ENCODE data around the gene FBXO31.

DNA sequence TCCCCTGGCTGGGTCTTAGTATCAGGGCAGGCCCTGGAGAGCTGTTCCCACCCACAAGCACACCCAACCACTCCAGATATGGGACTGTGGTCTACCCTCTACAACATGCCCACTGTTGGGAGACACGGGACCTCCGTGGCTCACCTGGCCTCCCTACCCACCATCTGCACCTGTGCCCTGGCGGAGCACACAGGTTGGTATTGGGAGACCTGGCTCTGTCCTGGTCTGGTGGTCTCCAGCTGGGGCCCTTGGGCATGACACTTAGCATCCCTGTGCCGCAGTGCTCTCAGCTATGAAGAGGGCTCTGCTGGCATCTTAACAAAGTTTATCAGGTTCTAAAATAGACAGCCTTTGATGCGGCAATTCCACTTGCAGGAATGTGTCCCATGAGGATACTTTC, 72.2 kb downstream of the FBXO31 start:
- TF ChIP-seq EZH2 (IDR thresholded peaks at IDR 0.05; ENCODE audit: borderline replicate concordance, insufficient read depth, low read length, poor library complexity, severe bottlenecking) (no peak), CTCF (IDR thresholded peaks at IDR 0.05; ENCODE audit: poor library complexity, severe bottlenecking) (no peak)
